ENCODE measurements around the gene C9. TPM values are rescaled to one million over a fixed set of nuclear protein-coding genes. Genes with fewer than 3 reads are reported as not detected.

C9 gene
- total RNA-seq, 1 donor from 2014 or later = not detected

- no peak overlapping the region for H3K27ac ChIP-seq
- intact Hi-C loops (cut with DNase I) = no loop called here
- no peak for DNase-seq (ENCODE audit: extremely low spot score in 2 of 2)
- no peaks in the 10 kb centered on the region for H3K27me3 ChIP-seq
- H3K9me3 ChIP-seq = no peaks in the 10 kb centered on the region
- no peak for TF ChIP-seq POLR2A (IDR thresholded peaks at IDR 0.05)
- no peak for TF ChIP-seq POLR2AphosphoS5 (IDR thresholded peaks at IDR 0.05; ENCODE audit: insufficient read depth in 1 of 2, low read depth in 1 of 2)
- no peak for TF ChIP-seq CTCF (IDR thresholded peaks at IDR 0.05)
- no peak overlapping the region for H3K4me3 ChIP-seq
- H3K36me3 ChIP-seq = no peaks in the 10 kb centered on the region
- H3K4me1 ChIP-seq = no peaks in the 10 kb centered on the region
These were observed 12.1 kb downstream of the C9 start for GRCh38 chr5:39352170-39352569.

- no peak for TF ChIP-seq CTCF (IDR thresholded peaks at IDR 0.05)
- TF ChIP-seq POLR2AphosphoS5 (IDR thresholded peaks at IDR 0.05; ENCODE audit: insufficient read depth in 1 of 2, low read depth in 1 of 2) = no peak
- no peak for TF ChIP-seq POLR2A (IDR thresholded peaks at IDR 0.05)
- intact Hi-C loops (cut with DNase I) = no loop called here
These were observed 14.8 kb downstream of the C9 start for GRCh38 chr5:39349484-39349883.

DNA sequence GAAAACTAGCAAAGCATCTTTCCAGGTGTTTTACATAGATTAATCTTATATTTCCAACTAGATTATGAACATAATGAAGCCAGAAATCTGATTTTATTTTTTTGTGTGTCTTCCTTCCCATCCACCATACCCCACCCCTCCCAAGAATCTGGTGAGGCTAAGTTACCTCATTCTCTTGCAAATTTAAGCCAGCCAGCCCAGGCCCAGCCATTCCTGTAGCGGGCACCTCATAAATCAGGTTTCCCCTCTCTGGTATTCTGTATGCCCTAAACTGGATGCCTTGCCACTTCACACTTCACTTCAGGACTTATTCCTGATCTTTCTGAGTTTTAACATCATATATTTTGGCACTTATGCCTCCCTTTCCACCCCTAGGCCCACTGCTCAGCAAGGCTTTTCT is 21.8 kb downstream of the C9 start:
- Histone ChIP-seq H3K4me3 (no peak overlapping the region), H3K36me3 (no peaks in the 10 kb centered on the region), H3K4me1 (no peaks in the 10 kb centered on the region), H3K27me3 (no peaks in the 10 kb centered on the region), H3K27ac (no peak overlapping the region), H3K9me3 (no peaks in the 10 kb centered on the region)
- TF ChIP-seq POLR2A (IDR thresholded peaks at IDR 0.05) = no peak
- TF ChIP-seq CTCF (IDR thresholded peaks at IDR 0.05) = no peak
- TF ChIP-seq POLR2AphosphoS5 (IDR thresholded peaks at IDR 0.05; ENCODE audit: insufficient read depth in 1 of 2, low read depth in 1 of 2) = no peak
- intact Hi-C loops (cut with DNase I) = no loop called here
- no peak for DNase-seq (ENCODE audit: extremely low spot score in 2 of 2)

More at GRCh38 chr5:39349484-39349883, 14.8 kb downstream of the C9 start:
- Histone ChIP-seq H3K4me3 (no peak overlapping the region), H3K4me1 (no peaks in the 10 kb centered on the region), H3K36me3 (no peaks in the 10 kb centered on the region), H3K27ac (no peak overlapping the region), H3K27me3 (no peaks in the 10 kb centered on the region), H3K9me3 (no peaks in the 10 kb centered on the region)
- DNase-seq (ENCODE audit: extremely low spot score in 2 of 2) = no peak

GRCh38 chr5:39341896-39342295 is 22.4 kb downstream of the C9 start:
- TF ChIP-seq POLR2A (IDR thresholded peaks at IDR 0.05) = no peak
- no peak for TF ChIP-seq POLR2AphosphoS5 (IDR thresholded peaks at IDR 0.05; ENCODE audit: insufficient read depth in 1 of 2, low read depth in 1 of 2)
- no peak for TF ChIP-seq CTCF (IDR thresholded peaks at IDR 0.05)
- intact Hi-C loops (cut with DNase I) = no loop called here
- Histone ChIP-seq H3K9me3 (no peaks in the 10 kb centered on the region), H3K36me3 (no peaks in the 10 kb centered on the region), H3K27ac (no peak overlapping the region), H3K4me1 (no peaks in the 10 kb centered on the region), H3K27me3 (no peaks in the 10 kb centered on the region), H3K4me3 (no peak overlapping the region)
- DNase-seq (ENCODE audit: extremely low spot score in 2 of 2) = no peak

- no peak for DNase-seq (ENCODE audit: extremely low spot score in 2 of 2)
- Histone ChIP-seq H3K36me3 (no peaks in the 10 kb centered on the region), H3K27me3 (no peaks in the 10 kb centered on the region), H3K9me3 (no peaks in the 10 kb centered on the region), H3K4me3 (no peak overlapping the region), H3K27ac (no peak overlapping the region), H3K4me1 (no peaks in the 10 kb centered on the region)
- intact Hi-C loops (cut with DNase I) = no loop called here
- TF ChIP-seq POLR2A (IDR thresholded peaks at IDR 0.05) = no peak
- TF ChIP-seq POLR2AphosphoS5 (IDR thresholded peaks at IDR 0.05; ENCODE audit: insufficient read depth in 1 of 2, low read depth in 1 of 2) = no peak
- no peak for TF ChIP-seq CTCF (IDR thresholded peaks at IDR 0.05)
These were observed 23.8 kb downstream of the C9 start for GRCh38 chr5:39340506-39340905.

Measured in vagina (tissue), 2 donors.